ENCODE measurements around the gene OR52N5.

OR52N5 gene

GRCh38 chr11:5783255-5783654 lies at the start of gene OR52N5:
TSS of gene OR52N5 (minus strand) at chr11:5783355. CDS start at chr11:5778634, 4,721 bp downstream.
- no peak for DNase-seq

- no peak for DNase-seq
Observed at GRCh38 chr11:5831196-5831829, 48.2 kb upstream of the OR52N5 start.

GRCh38 chr11:5818245-5818886 lies 35.2 kb upstream of the OR52N5 start:
- DNase-seq, result no peak

- no peak for DNase-seq
Observed at GRCh38 chr11:5815534-5815933, 32.4 kb upstream of the OR52N5 start.

GRCh38 chr11:5809905-5810795 lies 27.0 kb upstream of the OR52N5 start:
- DNase-seq, result no peak

GRCh38 chr11:5809122-5809519 lies 26.0 kb upstream of the OR52N5 start:
- no peak for DNase-seq

GRCh38 chr11:5808500-5809121 lies 25.5 kb upstream of the OR52N5 start, which contains the start of gene OR52N2:
TSS of gene OR52N2 (plus strand) at chr11:5808924. CDS start at chr11:5820336, 11,412 bp downstream.
- DNase-seq, result peak; percentile 26

- no peak for DNase-seq
Observed at GRCh38 chr11:5807580-5807979, 24.4 kb upstream of the OR52N5 start.

- DNase-seq, result no peak
Observed at GRCh38 chr11:5803982-5804381, 20.8 kb upstream of the OR52N5 start.

- no peak for DNase-seq
Observed at GRCh38 chr11:5796541-5796940, 13.4 kb upstream of the OR52N5 start.

GRCh38 chr11:5791165-5791564 lies 8.0 kb upstream of the OR52N5 start, which contains the start of gene OR52N1:
TSS of gene OR52N1 (minus strand) at chr11:5791265. CDS start at chr11:5788816, 2,449 bp downstream.
- DNase-seq, result no peak

- no peak for DNase-seq
Observed at GRCh38 chr11:5767056-5767455, 16.1 kb downstream of the OR52N5 start.

- DNase-seq, result no peak
Observed at GRCh38 chr11:5753943-5754342, 29.2 kb downstream of the OR52N5 start, which contains the start of gene OR52N4. TSS of gene OR52N4 (plus strand) at chr11:5754243. CDS start at chr11:5754741, 498 bp downstream.

GRCh38 chr11:5749836-5750235 lies 33.3 kb downstream of the OR52N5 start:
- DNase-seq, result no peak

GRCh38 chr11:5746614-5747013 lies 36.5 kb downstream of the OR52N5 start:
- DNase-seq, result no peak

GRCh38 chr11:5738431-5738830 lies 44.7 kb downstream of the OR52N5 start:
- DNase-seq, result no peak

GRCh38 chr11:5737670-5738392 lies 45.3 kb downstream of the OR52N5 start:
- no peak for DNase-seq

GRCh38 chr11:5737091-5737490 lies 46.1 kb downstream of the OR52N5 start:
- no peak for DNase-seq

GRCh38 chr11:5736396-5736795 lies 46.8 kb downstream of the OR52N5 start, which contains the start of gene OR56B1:
TSS of gene OR56B1 (plus strand) at chr11:5736448. CDS start at chr11:5736517, 69 bp downstream.
- no peak for DNase-seq

- no peak for DNase-seq
Observed at GRCh38 chr11:5727691-5728090, 55.5 kb downstream of the OR52N5 start.

- DNase-seq, result no peak
Observed at GRCh38 chr11:5726351-5726750, 56.8 kb downstream of the OR52N5 start.
